Endothelial cell of umbilical vein (primary cell): ENCODE data around the gene PEX5. TPM values are rescaled to one million over a fixed set of nuclear protein-coding genes. Genes with fewer than 3 reads are reported as not detected.

Experiments used
- BruUV-seq: library from RNA; stranded (reverse); fragments of 400-500 nt; replicated peaks from 2 replicates; lab custom pipeline; 2021; lab: Mats Ljungman, UMichigan
- CTCF ChIA-PET: fragments of 300-600, 350-600 bp; sonication (Branson Sonifier 250); formaldehyde crosslinking; loops from one replicate; lab custom pipeline; 2021; ENCODE audit warnings: antibody characterized with exemption, inconsistent platforms; lab: Charles Lee
- POLR2A ChIA-PET: fragments of 300-600, 350-600 bp; sonication (Branson Sonifier 250); formaldehyde crosslinking; loops from one replicate; lab custom pipeline; 2021; ENCODE audit warnings: antibody characterized with exemption, inconsistent platforms; lab: Charles Lee
- DNase-seq: peaks from one replicate; pipeline ENCODE4 v3.0.0-alpha.2; 2011; ENCODE audit warnings: low read depth, low spot score
- FAIRE-seq: peaks from 2 replicates; lab custom pipeline; 2011; peaks lifted over from hg19 to GRCh38; lab: Jason Lieb, UNC
- H2AFZ ChIP-seq: 2 replicates; pipeline ENCODE4 v1.6.0; 2012; ENCODE audit warnings: low read depth, low read length, control low read depth, inconsistent platforms
- H3K27ac ChIP-seq: 2 replicates; pipeline ENCODE4 v1.5.1; 2011; ENCODE audit warnings: low read depth, mild to moderate bottlenecking, control low read depth, low read length, moderate library complexity; ENCODE audit not compliant: insufficient read depth
- H3K27me3 ChIP-seq, 2 experiments: 2 replicates each; pipeline versions ENCODE4 v1.6.0 to v1.6.1; 2011; ENCODE audit warnings: low read length in 2 of 2, mixed read lengths in 1 of 2; ENCODE audit not compliant: control insufficient read depth in 2 of 2, insufficient read depth in 2 of 2
- H3K36me3 ChIP-seq, 2 experiments: 2 replicates in 1 of 2; 3 replicates in 1 of 2; pipeline ENCODE4 v1.5.1; 2011; ENCODE audit warnings: low read length in 2 of 2, mild to moderate bottlenecking in 1 of 2, moderate library complexity in 1 of 2; ENCODE audit not compliant: control insufficient read depth in 2 of 2, insufficient read depth in 2 of 2; ENCODE audit errors: extremely low read depth in 1 of 2
- H3K4me1 ChIP-seq: 3 replicates; pipeline ENCODE4 v1.5.1; 2011; ENCODE audit warnings: mild to moderate bottlenecking, low read length; ENCODE audit not compliant: control insufficient read depth, insufficient read depth; ENCODE audit errors: extremely low read depth
- H3K4me2 ChIP-seq: 2 replicates; pipeline ENCODE4 v1.6.1; 2011; ENCODE audit warnings: low read length, control low read depth, mixed read lengths; ENCODE audit not compliant: insufficient read depth
- H3K4me3 ChIP-seq, 3 experiments: fragments of 200-600 bp in 1 of 3; sonication (generic), shearing (Covaris generic) in 1 of 3; replicated peaks in 1 of 3; 2 replicates each; pipeline ENCODE4 v1.5.1; 2011 to 2016; ENCODE audit warnings: control low read depth in 3 of 3, low read length in 3 of 3, mild to moderate bottlenecking in 2 of 3, inconsistent platforms in 1 of 3, low read depth in 1 of 3, moderate library complexity in 1 of 3; ENCODE audit not compliant: insufficient read depth in 1 of 3
- H3K79me2 ChIP-seq: 2 replicates; pipeline ENCODE4 v1.6.0; 2012; ENCODE audit warnings: low read length, inconsistent platforms; ENCODE audit not compliant: control insufficient read depth, insufficient read depth
- H3K9ac ChIP-seq: replicated peaks from 2 replicates; pipeline ENCODE3; 2011; ENCODE audit warnings: low read length, control low read depth; ENCODE audit not compliant: insufficient read depth; ENCODE audit errors: extremely low read depth
- H3K9me1 ChIP-seq: replicated peaks from 3 replicates; pipeline ENCODE4 v1.6.0; 2011; ENCODE audit warnings: mild to moderate bottlenecking, low read length; ENCODE audit not compliant: control insufficient read depth, insufficient read depth; ENCODE audit errors: extremely low read depth
- H3K9me3 ChIP-seq: replicated peaks from 2 replicates; pipeline ENCODE4 v1.5.1; 2012; ENCODE audit warnings: low read length, inconsistent platforms; ENCODE audit not compliant: control insufficient read depth, insufficient read depth
- H4K20me1 ChIP-seq: replicated peaks from 2 replicates; pipeline ENCODE3; 2011; ENCODE audit warnings: mild to moderate bottlenecking, low read length; ENCODE audit not compliant: control insufficient read depth, insufficient read depth; ENCODE audit errors: extremely low read depth
- CTCF ChIP-seq, 2 donors: IDR thresholded peaks; 1 replicate in 1 of 2; 2 replicates in 1 of 2; pipeline ENCODE4 v1.5.1; 2011; ENCODE audit warnings: low read length in 2 of 2, mild to moderate bottlenecking in 2 of 2, moderate library complexity in 2 of 2, control low read depth in 1 of 2, inconsistent platforms in 1 of 2, low read depth in 1 of 2; ENCODE audit not compliant: insufficient read depth in 1 of 2; ENCODE audit errors: extremely low read depth in 1 of 2
- EZH2 ChIP-seq: IDR thresholded peaks from 2 replicates; pipeline ENCODE4 v1.6.1; 2012; ENCODE audit warnings: borderline replicate concordance, low read depth, mild to moderate bottlenecking, moderate library complexity, low read length, inconsistent platforms; ENCODE audit not compliant: severe bottlenecking
- FOS ChIP-seq: IDR thresholded peaks from 2 replicates; pipeline ENCODE4 v1.6.1; 2011; ENCODE audit warnings: mild to moderate bottlenecking, low read length, moderate library complexity, borderline replicate concordance; ENCODE audit not compliant: insufficient read depth
- GATA2 ChIP-seq: IDR thresholded peaks from 2 replicates; pipeline ENCODE4 v1.7.0; 2011; ENCODE audit warnings: low read depth, mild to moderate bottlenecking, moderate library complexity, mixed read lengths, low read length; ENCODE audit not compliant: insufficient read length, insufficient read depth
- JUN ChIP-seq: IDR thresholded peaks from 2 replicates; pipeline ENCODE4 v1.6.1; 2011; ENCODE audit warnings: borderline replicate concordance, low read depth; ENCODE audit not compliant: insufficient read length, insufficient read depth
- MAX ChIP-seq: IDR thresholded peaks from 2 replicates; pipeline ENCODE4 v1.6.1; 2011; ENCODE audit not compliant: insufficient read depth, insufficient read length
- MYC ChIP-seq: IDR thresholded peaks from one replicate; pipeline ENCODE4 v1.6.1; 2011; ENCODE audit warnings: mild to moderate bottlenecking, low read depth, low read length
- POLR2A ChIP-seq: IDR thresholded peaks from 2 replicates; pipeline ENCODE4 v1.6.1; 2012; ENCODE audit warnings: low read depth, mild to moderate bottlenecking, control low read depth, low read length
- POLR2AphosphoS5 ChIP-seq: IDR thresholded peaks from 2 replicates; pipeline ENCODE4 v1.6.1; 2012; ENCODE audit warnings: low read depth, mild to moderate bottlenecking, control low read depth, low read length, moderate library complexity; ENCODE audit not compliant: insufficient read depth
- dilution Hi-C: fragments of 300-500 bp; cut with MboI; formaldehyde crosslinking; loops from one replicate; pipeline ENCODE4 v1.15.0; 2019; ENCODE audit warnings: low sequenced_read_pairs; ENCODE audit not compliant: extremely low pct_ligation_motif_present
- intact Hi-C: fragments of 100-400 bp; cut with micrococcal nuclease; formaldehyde crosslinking; loops from one replicate; pipeline ENCODE4 v1.10.0; 2022
- polyA plus RNA-seq, 4 experiments: library from polyadenylated mRNA; depleted of rRNA in 3 of 4; stranded (reverse) in 3 of 4; unstranded in 1 of 4; fragments of >200 nt; gene quantifications; 2 replicates each; pipeline versions ENCODE4 v1.2.1 to v1.2.3, GENCODE V29; 2011 to 2012; ENCODE audit warnings: missing spikeins in 1 of 4
- total RNA-seq: library from RNA; stranded (reverse); gene quantifications from 2 replicates; pipeline ENCODE4 v1.2.3, GENCODE V29; 2021

The PEX5 gene
- total and polyA plus RNA-seq, 2 donors (not counting 3 experiments of a cell fraction or from before 2014, with no cell fraction given) = 12.9 to 32.3 TPM

DNA sequence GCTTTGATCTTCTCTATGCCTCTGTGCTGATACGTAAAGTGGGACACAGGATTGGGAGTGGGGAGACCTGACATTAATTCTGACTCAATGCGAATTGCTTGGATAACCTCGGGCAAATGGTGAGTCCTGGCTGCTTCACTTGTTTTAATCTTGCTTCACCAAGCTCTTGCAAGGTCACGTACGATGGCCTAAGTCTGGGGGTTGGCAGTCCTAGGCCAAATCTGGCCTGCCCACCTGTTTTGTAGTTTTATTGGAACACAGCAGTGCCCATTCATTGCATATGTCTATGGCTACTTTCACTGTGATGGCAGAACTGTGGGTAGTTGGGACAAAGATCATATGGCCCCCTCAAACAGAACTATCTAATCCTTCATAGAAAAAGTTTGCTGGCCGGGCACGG is 45.9 kb upstream of the PEX5 start:
- FAIRE-seq (no peak), DNase-seq (no peak)
- Histone ChIP-seq H3K27ac (no peak overlapping the region), H3K4me3 (no peak overlapping the region), H3K9me1 (no peaks in the 10 kb centered on the region), H3K36me3 (peaks cover 0 to 4% of the 10 kb centered on the region in 2 experiments), H3K9me3 (no peaks in the 10 kb centered on the region), H3K4me2 (no peak overlapping the region), H3K9ac (no peak overlapping the region), H3K79me2 (no peaks in the 10 kb centered on the region), H3K4me1 (no peaks in the 10 kb centered on the region), H4K20me1 (no peaks in the 10 kb centered on the region), H3K27me3 (no peaks in the 10 kb centered on the region), H2AFZ (no peak overlapping the region)
- CTCF ChIA-PET = interaction anchor here (1.1 to 4.9 kb wide), 5 partner anchors 10 to 83 kb away, joined by 3 to 26 read pairs (median 9); partner anchors contain the start of genes C1RL, C1S and PEX5
- intact Hi-C loops = no loop called here
- no TSS peak for BruUV-seq
- dilution Hi-C loops = no loop called here
- POLR2A ChIA-PET = interaction anchor here (0.6 kb wide), 1 partner anchor 277 kb away, joined by 6 read pairs; the partner anchor contains the start of gene TPI1
- TF ChIP-seq MAX (no peak), POLR2AphosphoS5 (no peak), JUN (no peak), CTCF (IDR thresholded peaks at IDR 0.05; ENCODE audit: extremely low read depth in 1 of 2, insufficient read depth in 1 of 2, low read depth in 1 of 2, low read length in 2 of 2) (no peak), FOS (no peak), POLR2A (no peak), EZH2 (no peak), GATA2 (no peak), MYC (no peak)
